ENCODE data around the gene MCRIP2.

- TF ChIP-seq EZH2 (IDR thresholded peaks at IDR 0.05; ENCODE audit: low read depth, low read length, severe bottlenecking) = no peak
- no peak for TF ChIP-seq ZNF274 (IDR thresholded peaks at IDR 0.05; ENCODE audit: borderline replicate concordance, extremely low read depth, low read length)
- no peak for TF ChIP-seq RAD21 (IDR thresholded peaks at IDR 0.05 in 1 of 2, conservative IDR thresholded peaks at IDR 0.05 in 1 of 2; ENCODE audit: low read depth in 2 of 2, low read length in 2 of 2)
- no peak for TF ChIP-seq BRCA1 (IDR thresholded peaks at IDR 0.05; ENCODE audit: low read depth, low read length)
- TF ChIP-seq EP300 (IDR thresholded peaks at IDR 0.05; ENCODE audit: borderline replicate concordance in 1 of 2, low read depth in 2 of 2, low read length in 2 of 2) = no peak
- no peak for TF ChIP-seq USF2 (IDR thresholded peaks at IDR 0.05; ENCODE audit: low read length)
- TF ChIP-seq CEBPB (IDR thresholded peaks at IDR 0.05; ENCODE audit: low read depth, low read length) = no peak
- TF ChIP-seq JUND (IDR thresholded peaks at IDR 0.05; ENCODE audit: low read length) = no peak
Measured at GRCh38 chr16:619476-620100, 22.0 kb upstream of the MCRIP2 start.

Measured in H1 (cell line).